ENCODE measurements around the gene RSPO1.

RSPO1 gene

DNA sequence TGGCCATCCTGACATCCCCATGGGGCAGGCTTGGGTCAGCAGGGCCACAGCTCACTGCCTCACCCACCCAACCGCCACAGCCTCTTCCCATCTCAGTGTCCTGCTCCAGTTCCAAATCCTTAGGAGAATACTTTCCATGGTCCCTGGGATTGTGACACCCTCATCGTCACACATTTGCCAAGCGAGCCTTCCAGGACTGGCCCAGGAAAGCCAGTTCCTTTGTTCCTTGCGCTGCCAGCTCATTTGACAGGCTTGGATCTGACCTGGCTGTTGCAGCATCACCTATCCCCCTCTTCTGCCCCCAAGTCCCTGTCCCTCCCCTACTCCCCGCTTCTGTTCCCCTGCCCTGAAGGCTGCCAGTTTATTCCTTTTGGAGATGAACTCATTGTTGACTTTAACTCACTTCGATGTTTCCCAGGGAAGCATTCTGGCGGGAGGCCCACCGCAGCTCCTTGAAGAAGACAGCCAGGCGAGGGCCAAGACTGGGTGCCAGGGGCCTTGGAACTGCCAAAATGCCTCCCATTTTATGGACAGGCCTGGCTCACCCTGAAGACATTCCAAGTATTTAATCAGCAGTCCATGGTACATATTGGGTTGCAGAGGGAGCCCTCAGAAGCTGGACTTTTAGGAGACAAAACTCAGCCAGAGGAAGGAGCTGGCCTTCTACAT is 28.8 kb downstream of the RSPO1 start:
- no peak for TF ChIP-seq CTCF (IDR thresholded peaks at IDR 0.05; ENCODE audit: control extremely low read depth, extremely low read depth, low read depth, missing control alignments)
- ChIA-PET POLR2A (interaction anchor here (0.6 kb wide), 1 partner anchor 353 kb away, joined by 3 read pairs; no protein-coding TSS in a partner anchor), CTCF (interaction anchor here (0.8 to 16.0 kb wide), 4 partner anchors 9 to 254 kb away, joined by 3 to 359 read pairs (median 6); partner anchors contain the start of gene GNL2)
- no peak for DNase-seq (ENCODE audit: extremely low spot score)

DNA sequence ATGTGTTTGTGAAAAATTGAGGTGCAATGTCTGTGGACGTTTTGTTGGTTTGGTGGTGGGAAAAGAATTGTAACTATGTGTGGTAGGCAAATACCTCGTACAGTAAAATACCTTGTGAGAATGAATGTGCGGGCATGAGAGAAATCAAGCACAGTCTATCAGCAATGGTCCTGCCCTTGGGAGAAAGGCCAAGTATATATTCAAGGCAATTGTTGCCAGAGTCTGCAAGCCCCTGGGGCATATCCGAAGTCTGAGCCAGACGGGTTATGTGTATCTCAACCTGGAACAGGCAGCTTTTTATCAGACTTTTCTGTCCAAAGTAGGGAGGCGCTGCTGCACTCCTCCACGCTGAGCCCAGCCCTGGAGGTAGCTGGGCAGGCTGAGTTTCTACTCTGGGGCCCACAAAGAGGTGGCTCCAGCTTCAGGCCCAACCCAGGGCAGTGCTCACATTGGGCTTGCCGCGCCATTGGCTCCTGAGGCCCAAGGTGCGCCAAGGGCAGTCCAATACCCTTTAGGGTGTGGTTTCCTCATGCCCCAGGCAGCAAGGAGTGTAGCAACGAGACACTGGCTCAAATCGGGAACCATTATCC is 29.5 kb downstream of the RSPO1 start:
- no peak for DNase-seq (ENCODE audit: extremely low spot score)
- TF ChIP-seq CTCF (IDR thresholded peaks at IDR 0.05; ENCODE audit: control extremely low read depth, extremely low read depth, low read depth, missing control alignments): no peak
- POLR2A ChIA-PET: no interaction called here
- CTCF ChIA-PET: interaction anchor here (1.7 to 16.0 kb wide), 5 partner anchors 9 to 76 kb away, joined by 5 to 359 read pairs (median 11); partner anchors contain the start of gene GNL2

- CTCF ChIA-PET: interaction anchor here (0.8 to 16.0 kb wide), 39 partner anchors 9 to 386 kb away, joined by 3 to 359 read pairs (median 5); partner anchors contain the start of genes CDCA8, MEAF6, MTF1 and SF3A3
- peak; percentile 72 for DNase-seq (ENCODE audit: extremely low spot score)
- peak; percentile 61 for TF ChIP-seq CTCF (IDR thresholded peaks at IDR 0.05; ENCODE audit: control extremely low read depth, extremely low read depth, low read depth, missing control alignments)
- POLR2A ChIA-PET: no interaction called here
Observed at GRCh38 chr1:37602750-37603694, 31.7 kb downstream of the RSPO1 start.

GRCh38 chr1:37601441-37601840 is 33.3 kb downstream of the RSPO1 start:
- TF ChIP-seq CTCF (IDR thresholded peaks at IDR 0.05; ENCODE audit: control extremely low read depth, extremely low read depth, low read depth, missing control alignments): no peak
- ChIA-PET CTCF (interaction anchor here (1.3 to 16.0 kb wide), 6 partner anchors 22 to 146 kb away, joined by 3 to 359 read pairs (median 16); a partner anchor contains a TSS), POLR2A (no interaction called here)
- DNase-seq (ENCODE audit: extremely low spot score): no peak

DNA sequence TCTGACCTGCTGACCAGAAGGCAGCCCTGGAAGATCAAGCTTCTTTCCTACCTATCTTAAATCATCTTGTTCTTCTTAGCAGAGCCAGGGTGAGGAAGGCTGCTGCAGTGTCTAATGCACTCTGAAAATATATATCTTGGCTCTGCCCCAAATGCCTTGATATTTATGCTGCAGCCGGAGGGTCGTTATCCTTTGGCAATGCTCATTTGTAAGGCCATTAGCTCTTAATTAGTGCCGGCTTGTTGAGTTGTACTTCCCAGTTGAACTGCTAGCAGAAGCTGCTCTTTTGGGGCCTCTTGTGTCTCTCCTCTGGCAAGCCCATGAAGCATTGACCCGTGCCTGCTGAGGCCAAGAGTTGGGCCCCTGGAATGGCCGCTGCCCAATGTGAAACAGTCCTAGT is 34.8 kb downstream of the RSPO1 start:
- POLR2A ChIA-PET: no interaction called here

More for the DNA sequence above, 34.8 kb downstream of the RSPO1 start:
- DNase-seq (ENCODE audit: extremely low spot score): no peak
- CTCF ChIA-PET: interaction anchor here (1.2 to 16.0 kb wide), 5 partner anchors 9 to 90 kb away, joined by 3 to 359 read pairs (median 5); a partner anchor contains a TSS
- TF ChIP-seq CTCF (IDR thresholded peaks at IDR 0.05; ENCODE audit: control extremely low read depth, extremely low read depth, low read depth, missing control alignments): no peak
